Cardiac fibroblast (primary cell): Measurements from ENCODE around the gene CCN6.

Experiments
- DNase-seq, 2 donors: peaks; one replicate each; pipeline versions ENCODE4 v3.0.0 to v3.0.0-alpha.2; 2010; ENCODE audit warnings: low read depth in 2 of 2
- H3K4me3 ChIP-seq, 2 donors: replicated peaks in 1 of 2; 1 replicate in 1 of 2; 2 replicates in 1 of 2; pipeline ENCODE4 v1.5.1; 2011; ENCODE audit warnings: low read depth in 2 of 2, low read length in 2 of 2, mild to moderate bottlenecking in 2 of 2, moderate library complexity in 1 of 2
- TF ChIP-seq, protein P1 (sequence below): IDR thresholded peaks from one replicate; pipeline ENCODE4 v1.5.1; 2011; ENCODE audit warnings: low read depth, mild to moderate bottlenecking, low read length, inconsistent platforms

Gene CCN6

GRCh38 chr6:112038756-112039430 lies 15.0 kb upstream of the CCN6 start:
- no peak for DNase-seq
- TF ChIP-seq, protein P1, sequence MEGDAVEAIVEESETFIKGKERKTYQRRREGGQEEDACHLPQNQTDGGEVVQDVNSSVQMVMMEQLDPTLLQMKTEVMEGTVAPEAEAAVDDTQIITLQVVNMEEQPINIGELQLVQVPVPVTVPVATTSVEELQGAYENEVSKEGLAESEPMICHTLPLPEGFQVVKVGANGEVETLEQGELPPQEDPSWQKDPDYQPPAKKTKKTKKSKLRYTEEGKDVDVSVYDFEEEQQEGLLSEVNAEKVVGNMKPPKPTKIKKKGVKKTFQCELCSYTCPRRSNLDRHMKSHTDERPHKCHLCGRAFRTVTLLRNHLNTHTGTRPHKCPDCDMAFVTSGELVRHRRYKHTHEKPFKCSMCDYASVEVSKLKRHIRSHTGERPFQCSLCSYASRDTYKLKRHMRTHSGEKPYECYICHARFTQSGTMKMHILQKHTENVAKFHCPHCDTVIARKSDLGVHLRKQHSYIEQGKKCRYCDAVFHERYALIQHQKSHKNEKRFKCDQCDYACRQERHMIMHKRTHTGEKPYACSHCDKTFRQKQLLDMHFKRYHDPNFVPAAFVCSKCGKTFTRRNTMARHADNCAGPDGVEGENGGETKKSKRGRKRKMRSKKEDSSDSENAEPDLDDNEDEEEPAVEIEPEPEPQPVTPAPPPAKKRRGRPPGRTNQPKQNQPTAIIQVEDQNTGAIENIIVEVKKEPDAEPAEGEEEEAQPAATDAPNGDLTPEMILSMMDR, result no peak
- H3K4me3 ChIP-seq, result no peak overlapping the region

GRCh38 chr6:112039431-112039770 lies 14.5 kb upstream of the CCN6 start:
- H3K4me3 ChIP-seq, result no peak overlapping the region
- no peak for DNase-seq
- TF ChIP-seq, protein P1, result no peak

DNA sequence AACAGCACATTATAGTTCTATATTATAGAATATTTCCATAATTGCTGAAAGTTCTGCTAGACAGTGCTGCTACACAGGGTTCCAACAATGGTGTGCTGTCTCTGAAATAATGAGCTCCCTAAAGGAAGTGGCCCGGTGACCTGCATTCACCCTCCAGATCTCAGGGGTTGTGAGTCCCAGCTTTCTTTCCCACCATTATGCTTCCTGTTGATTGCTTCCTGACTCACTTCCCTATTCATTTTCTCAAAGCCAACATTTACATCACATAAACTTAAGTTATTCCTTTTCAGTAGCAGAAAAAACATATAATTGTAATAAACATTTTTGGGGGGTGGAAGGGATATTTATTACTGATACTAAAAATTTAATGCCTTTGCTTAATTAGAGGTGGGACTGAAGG lies 12.9 kb upstream of the CCN6 start:
- no peak overlapping the region for H3K4me3 ChIP-seq
- TF ChIP-seq, protein P1, result no peak
- DNase-seq, result peak in 1 of 2 donors; percentile 59

DNA sequence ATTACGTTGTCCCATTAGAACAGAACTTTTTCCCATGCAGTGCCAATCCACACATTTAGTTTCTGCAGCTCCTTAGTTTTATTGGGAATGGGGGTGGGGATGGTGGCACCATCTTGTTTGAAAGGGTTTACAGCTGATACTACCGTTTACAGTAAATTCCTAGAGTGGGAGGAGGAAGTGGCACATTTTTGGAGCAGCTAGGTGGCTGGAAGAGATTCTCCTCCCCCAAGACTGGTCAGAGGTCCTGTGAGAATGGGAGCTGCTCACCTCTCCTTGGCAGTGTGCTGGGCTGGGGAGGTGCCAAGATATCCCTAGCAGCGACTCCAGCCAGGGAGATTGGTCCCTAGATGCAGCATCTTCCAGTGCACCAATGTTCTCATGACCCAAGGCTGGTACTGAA lies 12.4 kb upstream of the CCN6 start:
- TF ChIP-seq, protein P1, result no peak
- no peak overlapping the region for H3K4me3 ChIP-seq
- DNase-seq, result no peak

GRCh38 chr6:112043032-112044007 lies 10.6 kb upstream of the CCN6 start:
- peak overlapping the region; percentile 54 to 63 for H3K4me3 ChIP-seq
- TF ChIP-seq, protein P1, result peak; percentile 99
- DNase-seq, result peak; percentile 94

DNA sequence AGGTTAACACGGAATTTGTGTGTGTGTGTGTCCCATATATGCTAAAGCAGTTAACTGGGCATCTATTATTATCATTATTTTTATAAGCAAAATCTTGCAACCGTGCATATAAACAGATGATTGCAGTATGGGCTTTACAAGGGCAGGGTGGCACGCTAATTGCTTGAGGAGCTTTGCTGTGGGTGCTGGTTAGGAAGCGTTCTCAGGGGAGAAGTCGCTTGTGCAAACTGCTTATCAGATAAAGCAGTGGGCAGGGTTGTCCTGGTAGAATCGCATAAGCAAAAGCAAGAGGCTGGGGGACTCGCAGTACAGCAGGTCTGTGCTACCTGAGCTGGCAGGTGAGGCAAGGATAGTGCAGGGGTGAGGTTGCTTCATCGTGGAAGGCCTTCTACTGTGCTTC lies 9.7 kb upstream of the CCN6 start:
- no peak for DNase-seq
- TF ChIP-seq, protein P1, result no peak
- H3K4me3 ChIP-seq, result no peak overlapping the region
